Omental fat pad (tissue), 4 donors: ENCODE results near the gene DDX5. TPM values are rescaled to one million over a fixed set of nuclear protein-coding genes. Genes with fewer than 3 reads are reported as not detected.
"Not testable (repeated sequence)": the region's sequence is repeated elsewhere in the genome, so short reads cannot be mapped to it uniquely, and the experiment has no call there.

Source experiments
- ATAC-seq: fragments of 150-250 bp; one replicate; pipeline ENCODE4 v1.9.1; 2016; ENCODE audit warnings: mild to moderate bottlenecking, moderate library complexity; ENCODE audit not compliant: low FRiP score
- DNase-seq: peaks from one replicate; pipeline ENCODE4 v3.0.0-alpha.2; 2019; ENCODE audit warnings: low spot score
- CTCF ChIP-seq, 3 donors: fragments of 450-650 bp; IDR thresholded peaks; one replicate each; pipeline ENCODE4 v1.5.1; 2016 to 2017; ENCODE audit warnings: antibody characterized with exemption in 3 of 3, mild to moderate bottlenecking in 3 of 3, moderate library complexity in 2 of 3
- total RNA-seq, 4 donors: library from RNA; depleted of rRNA; stranded (reverse); fragments of >200 nt; gene quantifications; one replicate each; pipeline ENCODE4 v1.1.0, GENCODE V29; 2016

The DDX5 gene
- total RNA-seq, 4 donors from 2014 or later: 584 to 997 (median 913) TPM

- no peak for TF ChIP-seq CTCF (IDR thresholded peaks at IDR 0.05)
- ATAC-seq (no peak), DNase-seq (no peak)
Measured at GRCh38 chr17:64480951-64481350, 25.1 kb downstream of the DDX5 start.

GRCh38 chr17:64477849-64478248 lies 28.2 kb downstream of the DDX5 start:
- no peak for ATAC-seq
- DNase-seq: no peak
- TF ChIP-seq CTCF (IDR thresholded peaks at IDR 0.05): no peak

- DNase-seq (no peak), ATAC-seq (no peak)
- no peak for TF ChIP-seq CTCF (IDR thresholded peaks at IDR 0.05)
Measured at GRCh38 chr17:64472564-64472963, 33.5 kb downstream of the DDX5 start.

GRCh38 chr17:64471440-64471839 lies 34.6 kb downstream of the DDX5 start:
- ATAC-seq: no peak
- no peak for DNase-seq
- no peak for TF ChIP-seq CTCF (IDR thresholded peaks at IDR 0.05)

GRCh38 chr17:64470625-64471024 lies 35.5 kb downstream of the DDX5 start:
- ATAC-seq (no peak), DNase-seq (no peak)
- TF ChIP-seq CTCF (IDR thresholded peaks at IDR 0.05): no peak

GRCh38 chr17:64466834-64467233 lies 39.3 kb downstream of the DDX5 start:
- ATAC-seq, DNase-seq: not testable (repeated sequence)

- DNase-seq: no peak
- no peak for ATAC-seq
- TF ChIP-seq CTCF (IDR thresholded peaks at IDR 0.05): no peak
Measured at GRCh38 chr17:64466019-64466735, 39.9 kb downstream of the DDX5 start.
